Prostate gland (tissue), 2 donors: Measurements from ENCODE around the gene KPNA2. TPM values are rescaled to one million over a fixed set of nuclear protein-coding genes. Genes with fewer than 3 reads are reported as not detected.
"Not testable (repeated sequence)": the region's sequence is repeated elsewhere in the genome, so short reads cannot be mapped to it uniquely, and the experiment has no call there.

Experiments
- DNase-seq: peaks from one replicate; pipeline ENCODE4 v3.0.0-alpha.2; 2019; ENCODE audit warnings: low spot score
- H3K27ac ChIP-seq, 2 donors: fragments of 200-600 bp; sonication (generic); 2 replicates each; pipeline ENCODE4 v1.5.1; 2017 to 2019
- H3K27me3 ChIP-seq: fragments of 200-600 bp; sonication (generic); replicated peaks from 2 replicates; pipeline ENCODE4 v1.5.1; 2019; ENCODE audit not compliant: insufficient read depth
- H3K36me3 ChIP-seq, 2 donors: fragments of 200-600 bp; sonication (generic); 1 replicate in 1 of 2; 2 replicates in 1 of 2; pipeline versions ENCODE4 v1.5.1 to v1.8.1; 2017 to 2019
- H3K4me1 ChIP-seq: fragments of 200-600 bp; sonication (generic); replicated peaks from 2 replicates; pipeline ENCODE4 v1.5.1; 2019
- H3K4me3 ChIP-seq, 2 donors: fragments of 200-600 bp; sonication (generic); 2 replicates each; pipeline ENCODE4 v1.5.1; 2017 to 2019
- H3K9me3 ChIP-seq: fragments of 200-600 bp; sonication (generic); 2 replicates; pipeline ENCODE4 v1.5.1; 2017
- POLR2A ChIP-seq: fragments of 450-650 bp; IDR thresholded peaks from one replicate; pipeline ENCODE4 v1.6.1; 2016; ENCODE audit warnings: antibody characterized with exemption, mild to moderate bottlenecking
- POLR2AphosphoS5 ChIP-seq: sonication (generic); formaldehyde crosslinking; IDR thresholded peaks from one replicate; pipeline ENCODE4 v1.6.1; 2017; ENCODE audit warnings: antibody characterized with exemption
- WGBS: methylation state at CpG from one replicate; pipeline ENCODE4 v1.1.5; 2018; 5-methylcytosine and 5-hydroxymethylcytosine counted together
- intact Hi-C: fragments of 100-400 bp; cut with DNase I; formaldehyde crosslinking; loops from one replicate; pipeline ENCODE4 v1.14.2; 2022
- total RNA-seq, 2 donors: library from RNA; depleted of rRNA; stranded (reverse); fragments of >200 nt; gene quantifications; one replicate each; pipeline ENCODE4 v1.1.0, GENCODE V29; 2016
- TF ChIP-seq, protein P1 (sequence below), 4 experiments: fragments of 200-600 bp in 2 of 4; fragments of 450-650 bp in 2 of 4; sonication (generic) in 2 of 4; IDR thresholded peaks; 1 replicate in 3 of 4; 2 replicates in 1 of 4; pipeline ENCODE4 v1.5.1; 2016 to 2019; ENCODE audit warnings: antibody characterized with exemption in 4 of 4, mild to moderate bottlenecking in 2 of 4, moderate library complexity in 2 of 4

Gene KPNA2
- total RNA-seq, 2 donors from 2014 or later: 13.4 to 68.4 TPM

GRCh38 chr17:68020409-68020756 lies 15.2 kb upstream of the KPNA2 start:
- Histone ChIP-seq H3K27me3 (no peaks in the 10 kb centered on the region), H3K36me3 (no peaks in the 10 kb centered on the region), H3K9me3 (no peaks in the 10 kb centered on the region), H3K27ac (peak overlapping the region; percentile 83 to 90), H3K4me3 (peak overlapping the region; percentile 47 to 49), H3K4me1 (no peaks in the 10 kb centered on the region)
- 2% methylated on average over 12 of the region's 12 CpGs for WGBS
- TF ChIP-seq POLR2AphosphoS5: no peak
- TF ChIP-seq, protein P1, sequence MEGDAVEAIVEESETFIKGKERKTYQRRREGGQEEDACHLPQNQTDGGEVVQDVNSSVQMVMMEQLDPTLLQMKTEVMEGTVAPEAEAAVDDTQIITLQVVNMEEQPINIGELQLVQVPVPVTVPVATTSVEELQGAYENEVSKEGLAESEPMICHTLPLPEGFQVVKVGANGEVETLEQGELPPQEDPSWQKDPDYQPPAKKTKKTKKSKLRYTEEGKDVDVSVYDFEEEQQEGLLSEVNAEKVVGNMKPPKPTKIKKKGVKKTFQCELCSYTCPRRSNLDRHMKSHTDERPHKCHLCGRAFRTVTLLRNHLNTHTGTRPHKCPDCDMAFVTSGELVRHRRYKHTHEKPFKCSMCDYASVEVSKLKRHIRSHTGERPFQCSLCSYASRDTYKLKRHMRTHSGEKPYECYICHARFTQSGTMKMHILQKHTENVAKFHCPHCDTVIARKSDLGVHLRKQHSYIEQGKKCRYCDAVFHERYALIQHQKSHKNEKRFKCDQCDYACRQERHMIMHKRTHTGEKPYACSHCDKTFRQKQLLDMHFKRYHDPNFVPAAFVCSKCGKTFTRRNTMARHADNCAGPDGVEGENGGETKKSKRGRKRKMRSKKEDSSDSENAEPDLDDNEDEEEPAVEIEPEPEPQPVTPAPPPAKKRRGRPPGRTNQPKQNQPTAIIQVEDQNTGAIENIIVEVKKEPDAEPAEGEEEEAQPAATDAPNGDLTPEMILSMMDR (IDR thresholded peaks at IDR 0.05): no peak
- no peak for TF ChIP-seq POLR2A
- intact Hi-C loops: no loop called here
- DNase-seq: no peak

DNA sequence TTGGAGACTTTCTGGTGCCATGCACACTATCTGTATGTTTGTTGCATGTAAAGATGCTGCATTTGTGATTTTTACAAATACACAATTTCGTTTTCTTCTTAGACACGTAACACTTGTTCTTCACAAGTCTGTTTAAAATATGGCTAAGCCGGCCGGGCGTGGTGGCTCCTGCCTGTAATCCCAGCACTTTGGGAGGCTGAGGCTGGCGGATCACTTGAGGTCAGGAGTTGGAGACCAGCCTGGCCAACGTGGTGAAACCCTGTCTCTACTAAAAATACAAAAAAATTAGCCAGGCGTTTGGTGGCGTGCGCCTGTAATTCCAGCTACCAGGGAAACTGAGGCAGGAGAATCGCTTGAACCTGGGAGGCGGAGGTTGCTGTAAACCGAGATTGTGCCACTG lies 14.7 kb upstream of the KPNA2 start:
- H3K27me3 ChIP-seq, DNase-seq, intact Hi-C loops, H3K36me3 ChIP-seq, H3K4me1 ChIP-seq, H3K9me3 ChIP-seq: not testable (repeated sequence)
- Histone ChIP-seq H3K27ac (peak overlapping the region; percentile 83 to 90), H3K4me3 (peak overlapping the region; percentile 47 to 49)
- 87% methylated on average over 13 of the region's 13 CpGs for WGBS

- no peak for TF ChIP-seq POLR2AphosphoS5
- TF ChIP-seq POLR2A: no peak
- TF ChIP-seq, protein P1 (IDR thresholded peaks at IDR 0.05): no peak
- intact Hi-C loops: no loop called here
- Histone ChIP-seq H3K4me1 (no peaks in the 10 kb centered on the region), H3K9me3 (no peaks in the 10 kb centered on the region), H3K27ac (no peak overlapping the region), H3K27me3 (no peaks in the 10 kb centered on the region), H3K4me3 (no peak overlapping the region), H3K36me3 (no peaks in the 10 kb centered on the region)
- DNase-seq: no peak
- 93% methylated on average over 8 of the region's 8 CpGs for WGBS
Measured at GRCh38 chr17:68021963-68022362, 13.6 kb upstream of the KPNA2 start.

GRCh38 chr17:68022547-68022946 lies 13.0 kb upstream of the KPNA2 start:
- H3K27ac ChIP-seq, H3K4me3 ChIP-seq, H3K27me3 ChIP-seq, H3K9me3 ChIP-seq, DNase-seq, H3K36me3 ChIP-seq, H3K4me1 ChIP-seq, intact Hi-C loops: not testable (repeated sequence)
- 98% methylated on average over 15 of the region's 15 CpGs for WGBS

DNA sequence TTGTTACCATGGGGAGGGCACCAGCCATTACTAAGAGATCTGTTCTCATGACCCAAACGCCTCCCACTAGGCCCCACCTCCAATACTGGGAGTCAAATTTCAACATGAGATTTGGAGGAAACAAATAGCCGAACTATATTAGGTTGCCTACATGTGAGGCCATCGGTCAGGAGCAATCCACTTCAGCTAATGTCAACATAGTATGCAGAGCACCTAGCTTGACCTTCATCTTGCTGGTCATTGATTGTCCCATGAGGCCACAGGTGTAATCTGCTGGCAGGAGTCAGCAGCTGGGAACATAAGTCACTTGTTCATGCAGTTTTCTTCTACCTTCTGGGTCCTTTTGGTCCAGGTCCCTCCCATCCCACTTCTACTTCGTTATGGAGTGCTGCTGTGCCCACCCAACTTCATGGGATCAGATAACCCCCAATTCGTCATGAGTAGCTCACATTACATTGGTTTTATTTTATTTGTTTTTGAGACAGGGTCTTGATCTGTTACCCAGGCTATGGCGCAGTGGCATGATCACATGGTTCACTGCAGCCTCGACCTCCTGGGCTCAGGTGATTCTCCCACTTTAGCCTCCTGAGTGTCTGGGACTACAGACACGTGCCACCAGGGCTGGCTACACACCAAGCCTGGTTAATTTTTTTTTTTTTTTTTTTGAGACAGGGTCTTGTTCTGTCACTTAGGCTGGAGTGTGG lies 5.9 kb upstream of the KPNA2 start:
- Histone ChIP-seq H3K36me3 (no peaks in the 10 kb centered on the region), H3K27ac (no peak overlapping the region), H3K4me1 (no peaks in the 10 kb centered on the region), H3K9me3 (no peaks in the 10 kb centered on the region), H3K4me3 (no peak overlapping the region), H3K27me3 (no peaks in the 10 kb centered on the region)
- TF ChIP-seq POLR2AphosphoS5 (no peak), POLR2A (no peak)
- TF ChIP-seq, protein P1 (IDR thresholded peaks at IDR 0.05): no peak
- intact Hi-C loops: no loop called here
- no peak for DNase-seq
- 65% methylated on average over 8 of the region's 8 CpGs for WGBS

- Histone ChIP-seq H3K36me3 (no peaks in the 10 kb centered on the region), H3K4me1 (no peaks in the 10 kb centered on the region), H3K27me3 (no peaks in the 10 kb centered on the region), H3K9me3 (no peaks in the 10 kb centered on the region), H3K27ac (no peak overlapping the region), H3K4me3 (no peak overlapping the region)
- intact Hi-C loops: no loop called here
- TF ChIP-seq POLR2A (no peak), POLR2AphosphoS5 (no peak)
- TF ChIP-seq, protein P1 (IDR thresholded peaks at IDR 0.05): no peak
- DNase-seq: no peak
- WGBS: 82% methylated on average over 7 of the region's 7 CpGs
Measured at GRCh38 chr17:68033636-68034451, 1.7 kb upstream of the KPNA2 start.
